ENCODE measurements around the gene FCRLB.

Gene FCRLB

GRCh38 chr1:161706482-161707347 is 14.6 kb upstream of the FCRLB start, which contains the start of gene FCRLA:
Gene FCRLA (plus strand): TSS chr1:161707229. CDS start chr1:161707265, 36 bp downstream.
- POLR2A ChIA-PET, result no interaction called here
- CTCF ChIA-PET, result no interaction called here
- no peak for DNase-seq (ENCODE audit: extremely low spot score)
- TF ChIP-seq PKNOX1 (IDR thresholded peaks at IDR 0.05) (no peak), ELF4 (IDR thresholded peaks at IDR 0.05) (no peak), SP1 (IDR thresholded peaks at IDR 0.05) (no peak), FOXM1 (IDR thresholded peaks at IDR 0.05; ENCODE audit: borderline replicate concordance) (no peak), TARDBP (IDR thresholded peaks at IDR 0.05) (no peak), NFRKB (IDR thresholded peaks at IDR 0.05) (no peak), ZNF384 (IDR thresholded peaks at IDR 0.05) (no peak), L3MBTL2 (conservative IDR thresholded peaks at IDR 0.05) (no peak), LEF1 (IDR thresholded peaks at IDR 0.05; ENCODE audit: borderline replicate concordance) (no peak), ARNT (IDR thresholded peaks at IDR 0.05) (no peak), SUZ12 (IDR thresholded peaks at IDR 0.05) (no peak), HDGF (IDR thresholded peaks at IDR 0.05; ENCODE audit: borderline replicate concordance) (no peak), BHLHE40 (IDR thresholded peaks at IDR 0.05; ENCODE audit: borderline replicate concordance) (no peak), FOXK2 (IDR thresholded peaks at IDR 0.05) (no peak), CTBP1 (IDR thresholded peaks at IDR 0.05; ENCODE audit: borderline replicate concordance) (no peak)

GRCh38 chr1:161707503-161707902 is 13.8 kb upstream of the FCRLB start:
- DNase-seq (ENCODE audit: extremely low spot score), result no peak
- ChIA-PET POLR2A (interaction anchor here (0.8 kb wide), 1 partner anchor 20 kb away, joined by 3 read pairs; no protein-coding TSS in a partner anchor), CTCF (no interaction called here)
- no peak for TF ChIP-seq PKNOX1 (IDR thresholded peaks at IDR 0.05)
- TF ChIP-seq FOXA1 (IDR thresholded peaks at IDR 0.05), result no peak
- no peak for TF ChIP-seq FOXM1 (IDR thresholded peaks at IDR 0.05; ENCODE audit: borderline replicate concordance)
- TF ChIP-seq L3MBTL2 (conservative IDR thresholded peaks at IDR 0.05), result no peak
- no peak for TF ChIP-seq SP1 (IDR thresholded peaks at IDR 0.05)
- no peak for TF ChIP-seq CTBP1 (IDR thresholded peaks at IDR 0.05; ENCODE audit: borderline replicate concordance)
- no peak for TF ChIP-seq FOXK2 (IDR thresholded peaks at IDR 0.05)
- TF ChIP-seq HDGF (IDR thresholded peaks at IDR 0.05; ENCODE audit: borderline replicate concordance), result no peak
- no peak for TF ChIP-seq NFRKB (IDR thresholded peaks at IDR 0.05)
- no peak for TF ChIP-seq SUZ12 (IDR thresholded peaks at IDR 0.05)
- no peak for TF ChIP-seq TARDBP (IDR thresholded peaks at IDR 0.05)
- TF ChIP-seq ELF4 (IDR thresholded peaks at IDR 0.05), result no peak
- TF ChIP-seq LEF1 (IDR thresholded peaks at IDR 0.05; ENCODE audit: borderline replicate concordance), result no peak
- TF ChIP-seq ARNT (IDR thresholded peaks at IDR 0.05), result no peak
- TF ChIP-seq BHLHE40 (IDR thresholded peaks at IDR 0.05; ENCODE audit: borderline replicate concordance), result no peak
- TF ChIP-seq ZNF384 (IDR thresholded peaks at IDR 0.05), result no peak

GRCh38 chr1:161709373-161709772 is 12.0 kb upstream of the FCRLB start:
- ChIA-PET POLR2A (no interaction called here), CTCF (no interaction called here)
- no peak for DNase-seq (ENCODE audit: extremely low spot score)
- no peak for TF ChIP-seq FOXK2 (IDR thresholded peaks at IDR 0.05)
- TF ChIP-seq CTBP1 (IDR thresholded peaks at IDR 0.05; ENCODE audit: borderline replicate concordance), result no peak
- TF ChIP-seq HDGF (IDR thresholded peaks at IDR 0.05; ENCODE audit: borderline replicate concordance), result no peak
- no peak for TF ChIP-seq ZNF384 (IDR thresholded peaks at IDR 0.05)
- TF ChIP-seq L3MBTL2 (conservative IDR thresholded peaks at IDR 0.05), result no peak
- no peak for TF ChIP-seq LEF1 (IDR thresholded peaks at IDR 0.05; ENCODE audit: borderline replicate concordance)
- no peak for TF ChIP-seq NFRKB (IDR thresholded peaks at IDR 0.05)
- TF ChIP-seq ELF4 (IDR thresholded peaks at IDR 0.05), result no peak
- no peak for TF ChIP-seq PKNOX1 (IDR thresholded peaks at IDR 0.05)
- TF ChIP-seq SUZ12 (IDR thresholded peaks at IDR 0.05), result no peak
- TF ChIP-seq ARNT (IDR thresholded peaks at IDR 0.05), result no peak
- TF ChIP-seq SP1 (IDR thresholded peaks at IDR 0.05), result no peak
- TF ChIP-seq TARDBP (IDR thresholded peaks at IDR 0.05), result no peak
- no peak for TF ChIP-seq FOXM1 (IDR thresholded peaks at IDR 0.05; ENCODE audit: borderline replicate concordance)
- TF ChIP-seq FOXA1 (IDR thresholded peaks at IDR 0.05), result no peak

- TF ChIP-seq ZNF384 (IDR thresholded peaks at IDR 0.05) (no peak), FOXK2 (IDR thresholded peaks at IDR 0.05) (no peak), BHLHE40 (IDR thresholded peaks at IDR 0.05; ENCODE audit: borderline replicate concordance) (no peak), PKNOX1 (IDR thresholded peaks at IDR 0.05) (no peak), L3MBTL2 (conservative IDR thresholded peaks at IDR 0.05) (no peak), NFRKB (IDR thresholded peaks at IDR 0.05) (no peak), ARNT (IDR thresholded peaks at IDR 0.05) (no peak)
- DNase-seq (ENCODE audit: extremely low spot score), result no peak
- ChIA-PET CTCF (no interaction called here), POLR2A (no interaction called here)
Observed at GRCh38 chr1:161710560-161710959, 10.8 kb upstream of the FCRLB start.

GRCh38 chr1:161718559-161719324 is 2.6 kb upstream of the FCRLB start:
- ChIA-PET POLR2A (no interaction called here), CTCF (no interaction called here)
- TF ChIP-seq SUZ12 (IDR thresholded peaks at IDR 0.05), result no peak
- no peak for TF ChIP-seq ARNT (IDR thresholded peaks at IDR 0.05)
- TF ChIP-seq TARDBP (IDR thresholded peaks at IDR 0.05), result no peak
- TF ChIP-seq PKNOX1 (IDR thresholded peaks at IDR 0.05), result no peak
- no peak for TF ChIP-seq ZNF384 (IDR thresholded peaks at IDR 0.05)
- TF ChIP-seq ELF4 (IDR thresholded peaks at IDR 0.05), result no peak
- no peak for TF ChIP-seq SP1 (IDR thresholded peaks at IDR 0.05)
- TF ChIP-seq L3MBTL2 (conservative IDR thresholded peaks at IDR 0.05), result no peak
- no peak for TF ChIP-seq CTBP1 (IDR thresholded peaks at IDR 0.05; ENCODE audit: borderline replicate concordance)
- TF ChIP-seq FOXM1 (IDR thresholded peaks at IDR 0.05; ENCODE audit: borderline replicate concordance), result no peak
- TF ChIP-seq HDGF (IDR thresholded peaks at IDR 0.05; ENCODE audit: borderline replicate concordance), result no peak
- TF ChIP-seq NFRKB (IDR thresholded peaks at IDR 0.05), result no peak
- no peak for TF ChIP-seq BHLHE40 (IDR thresholded peaks at IDR 0.05; ENCODE audit: borderline replicate concordance)
- no peak for TF ChIP-seq FOXA1 (IDR thresholded peaks at IDR 0.05)
- no peak for TF ChIP-seq FOXK2 (IDR thresholded peaks at IDR 0.05)
- no peak for TF ChIP-seq LEF1 (IDR thresholded peaks at IDR 0.05; ENCODE audit: borderline replicate concordance)
- DNase-seq (ENCODE audit: extremely low spot score), result no peak
